Activated naive CD8-positive, alpha-beta T cell (primary cell): ENCODE data around the gene ATXN2.
A peak's percentile ranks its signal among the peaks of the same experiment; 100 is the strongest.
"Not testable (repeated sequence)": the region's sequence is repeated elsewhere in the genome, so short reads cannot be mapped to it uniquely, and the experiment has no call there.

ENCODE experiments used
- H3K27ac Mint-ChIP-seq: one replicate; pipeline ENCODE4 v1.8.0; 2021; ENCODE audit warnings: mixed read lengths
- H3K27me3 Mint-ChIP-seq: one replicate; pipeline ENCODE4 v1.8.0; 2021; ENCODE audit warnings: mixed read lengths
- H3K36me3 Mint-ChIP-seq: one replicate; pipeline ENCODE4 v1.8.0; 2021; ENCODE audit warnings: mixed read lengths
- H3K4me1 Mint-ChIP-seq: one replicate; pipeline ENCODE4 v1.8.0; 2021; ENCODE audit warnings: low read depth, mixed read lengths
- H3K4me3 Mint-ChIP-seq: one replicate; pipeline ENCODE4 v1.8.0; 2021; ENCODE audit warnings: mild to moderate bottlenecking, mixed read lengths
- H3K9me3 Mint-ChIP-seq: one replicate; pipeline ENCODE4 v1.8.0; 2021; ENCODE audit warnings: low read depth, mixed read lengths

Gene ATXN2

GRCh38 chr12:111507258-111507657 is 91.9 kb downstream of the ATXN2 start:
- peaks cover 17% of the 10 kb centered on the region for H3K36me3 Mint-ChIP-seq
- not testable (repeated sequence) for H3K27ac Mint-ChIP-seq, H3K4me1 Mint-ChIP-seq, H3K27me3 Mint-ChIP-seq, H3K4me3 Mint-ChIP-seq, H3K9me3 Mint-ChIP-seq

GRCh38 chr12:111506260-111506659 is 92.9 kb downstream of the ATXN2 start:
- Mint-ChIP-seq H3K36me3 (peaks cover 17% of the 10 kb centered on the region), H3K4me3 (no peak overlapping the region), H3K27ac (no peak overlapping the region)

GRCh38 chr12:111505601-111506036 is 93.5 kb downstream of the ATXN2 start:
- Mint-ChIP-seq H3K27me3 (no peaks in the 10 kb centered on the region), H3K4me1 (peaks cover 10% of the 10 kb centered on the region), H3K9me3 (no peaks in the 10 kb centered on the region), H3K36me3 (peaks cover 21% of the 10 kb centered on the region), H3K27ac (no peak overlapping the region), H3K4me3 (no peak overlapping the region)

More at GRCh38 chr12:111506260-111506659, 92.9 kb downstream of the ATXN2 start:
- Mint-ChIP-seq H3K4me1 (peaks cover 10% of the 10 kb centered on the region), H3K9me3 (no peaks in the 10 kb centered on the region), H3K27me3 (no peaks in the 10 kb centered on the region)

DNA sequence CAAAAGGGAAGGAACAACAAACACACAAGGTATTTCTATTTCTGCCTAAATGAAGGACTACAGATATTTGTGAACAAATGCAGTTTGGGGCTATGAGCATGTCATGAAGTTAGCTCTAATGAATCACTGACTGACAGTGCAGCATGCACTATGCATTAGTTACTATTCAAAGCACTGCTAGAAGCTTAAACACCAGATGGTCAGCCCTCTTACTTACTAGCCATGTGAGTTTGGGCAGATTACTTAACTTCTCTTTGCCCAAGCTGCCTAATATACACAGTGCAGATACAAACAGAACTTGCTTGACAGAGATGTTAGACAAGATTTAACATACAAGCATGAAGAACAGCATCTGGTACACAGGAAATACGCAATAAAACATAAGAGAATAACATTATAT is 96.0 kb downstream of the ATXN2 start:
- H3K4me3 Mint-ChIP-seq: no peak overlapping the region
- H3K27me3 Mint-ChIP-seq: no peaks in the 10 kb centered on the region
- no peak overlapping the region for H3K27ac Mint-ChIP-seq
- H3K4me1 Mint-ChIP-seq: peaks cover 10% of the 10 kb centered on the region
- H3K9me3 Mint-ChIP-seq: no peaks in the 10 kb centered on the region
- H3K36me3 Mint-ChIP-seq: peaks cover 28% of the 10 kb centered on the region

- Mint-ChIP-seq H3K9me3 (no peaks in the 10 kb centered on the region), H3K27ac (no peak overlapping the region)
These were observed 104.4 kb downstream of the ATXN2 start for GRCh38 chr12:111494676-111495075.

GRCh38 chr12:111492979-111493378 is 106.1 kb downstream of the ATXN2 start:
- H3K4me1 Mint-ChIP-seq, H3K27ac Mint-ChIP-seq, H3K9me3 Mint-ChIP-seq, H3K4me3 Mint-ChIP-seq, H3K27me3 Mint-ChIP-seq: not testable (repeated sequence)
- peaks cover 12% of the 10 kb centered on the region for H3K36me3 Mint-ChIP-seq

More at GRCh38 chr12:111494676-111495075, 104.4 kb downstream of the ATXN2 start:
- Mint-ChIP-seq H3K36me3 (peaks cover 16% of the 10 kb centered on the region), H3K4me1 (no peaks in the 10 kb centered on the region), H3K27me3 (no peaks in the 10 kb centered on the region), H3K4me3 (no peak overlapping the region)

GRCh38 chr12:111488798-111489197 is 110.3 kb downstream of the ATXN2 start:
- Mint-ChIP-seq H3K4me1 (no peaks in the 10 kb centered on the region), H3K9me3 (no peaks in the 10 kb centered on the region), H3K4me3 (no peak overlapping the region), H3K27ac (no peak overlapping the region), H3K36me3 (peaks cover 12% of the 10 kb centered on the region), H3K27me3 (no peaks in the 10 kb centered on the region)

DNA sequence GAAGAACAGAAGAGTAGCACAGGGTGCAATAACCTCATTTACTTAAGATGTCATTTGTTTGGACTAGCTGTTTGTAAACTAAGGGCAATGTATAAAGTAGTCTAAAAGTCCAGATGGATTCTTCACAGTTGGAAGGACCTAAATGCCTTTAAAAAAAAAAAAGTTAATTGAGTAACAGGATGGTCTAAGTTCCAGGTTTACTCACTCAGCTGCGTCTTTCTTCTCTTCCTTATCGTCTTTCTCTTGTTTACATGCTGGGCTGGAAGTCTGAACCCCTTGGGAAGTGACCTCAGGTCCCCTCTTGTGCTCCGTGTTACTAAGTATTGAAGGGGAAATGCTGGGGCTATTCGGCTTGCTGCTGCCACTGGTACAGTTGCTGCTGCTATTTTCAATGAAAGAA is 110.8 kb downstream of the ATXN2 start:
- Mint-ChIP-seq H3K4me1 (no peaks in the 10 kb centered on the region), H3K27ac (no peak overlapping the region), H3K4me3 (no peak overlapping the region), H3K36me3 (peaks cover 12% of the 10 kb centered on the region), H3K9me3 (no peaks in the 10 kb centered on the region), H3K27me3 (no peaks in the 10 kb centered on the region)

DNA sequence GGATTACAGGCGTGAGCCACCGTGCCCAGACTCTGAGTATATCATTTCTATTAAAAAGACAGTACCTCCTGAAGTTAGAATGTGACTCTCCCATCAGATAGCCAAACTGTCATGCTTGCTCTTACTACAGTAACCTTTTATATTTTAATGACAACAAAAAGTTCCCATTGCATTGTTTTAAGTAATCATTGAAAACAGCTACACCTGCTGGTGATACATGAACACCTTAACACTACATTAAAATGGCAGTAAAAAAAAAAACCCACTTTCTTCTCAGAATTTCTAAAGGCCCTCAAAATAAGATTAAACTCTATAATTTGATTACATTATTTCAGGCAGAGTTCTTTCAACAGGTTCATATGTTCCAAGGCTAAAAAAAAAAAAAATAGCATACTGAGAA is 116.7 kb downstream of the ATXN2 start:
- Mint-ChIP-seq H3K9me3 (no peaks in the 10 kb centered on the region), H3K36me3 (peaks cover 7% of the 10 kb centered on the region), H3K4me1 (no peaks in the 10 kb centered on the region), H3K27me3 (no peaks in the 10 kb centered on the region), H3K4me3 (no peak overlapping the region), H3K27ac (no peak overlapping the region)

- H3K36me3 Mint-ChIP-seq: peaks cover 10% of the 10 kb centered on the region
- H3K27ac Mint-ChIP-seq: no peak overlapping the region
- peaks cover 4% of the 10 kb centered on the region for H3K4me1 Mint-ChIP-seq
- H3K9me3 Mint-ChIP-seq: no peaks in the 10 kb centered on the region
- H3K27me3 Mint-ChIP-seq: no peaks in the 10 kb centered on the region
- no peak overlapping the region for H3K4me3 Mint-ChIP-seq
These were observed 127.9 kb downstream of the ATXN2 start for GRCh38 chr12:111471236-111471635.

DNA sequence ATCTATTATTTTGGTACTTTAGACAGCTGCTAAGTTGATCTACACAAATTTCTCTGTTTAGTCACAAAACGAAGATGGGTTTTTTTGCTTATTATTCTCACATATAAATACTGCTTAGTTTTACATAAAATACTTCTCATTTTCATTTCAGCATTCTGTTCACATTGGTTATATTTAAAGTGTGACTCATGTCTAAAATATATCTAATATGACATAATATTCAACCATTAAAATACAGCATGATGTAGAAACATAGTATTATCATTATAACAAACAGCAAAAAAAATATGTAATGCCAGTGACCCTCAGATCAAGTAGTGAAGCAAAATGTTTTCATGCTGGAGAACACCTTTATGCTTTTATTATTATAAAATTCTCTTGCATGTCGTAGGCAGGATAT is 129.7 kb downstream of the ATXN2 start:
- Mint-ChIP-seq H3K27me3 (no peaks in the 10 kb centered on the region), H3K27ac (no peak overlapping the region), H3K4me3 (no peak overlapping the region), H3K9me3 (no peaks in the 10 kb centered on the region), H3K4me1 (peaks cover 4% of the 10 kb centered on the region), H3K36me3 (peaks cover 9% of the 10 kb centered on the region)

DNA sequence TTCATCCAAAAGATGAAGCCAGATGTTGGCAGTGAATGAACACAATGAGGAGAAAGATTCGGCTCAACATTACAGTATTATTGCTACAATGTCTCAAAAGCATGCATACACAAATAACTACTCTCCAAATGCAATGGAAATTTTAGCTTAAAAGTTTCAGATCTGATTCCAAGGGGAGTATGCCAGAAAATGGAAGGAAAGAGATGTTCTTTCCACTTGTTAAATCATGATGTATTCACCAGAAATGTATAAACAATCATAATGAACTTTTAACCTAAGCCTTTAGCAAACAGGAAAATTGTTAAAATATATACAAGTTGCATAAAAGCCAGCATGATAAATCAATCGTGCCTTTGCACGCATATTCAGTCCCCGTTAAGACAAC is 131.3 kb downstream of the ATXN2 start:
- peaks cover 3% of the 10 kb centered on the region for H3K36me3 Mint-ChIP-seq
- H3K27ac Mint-ChIP-seq: no peak overlapping the region
- no peak overlapping the region for H3K4me3 Mint-ChIP-seq
- peaks cover 2% of the 10 kb centered on the region for H3K4me1 Mint-ChIP-seq
- H3K9me3 Mint-ChIP-seq: no peaks in the 10 kb centered on the region
- no peaks in the 10 kb centered on the region for H3K27me3 Mint-ChIP-seq

- peak overlapping the region; percentile 22 for H3K27ac Mint-ChIP-seq
- H3K9me3 Mint-ChIP-seq: no peaks in the 10 kb centered on the region
- peaks cover 2% of the 10 kb centered on the region for H3K4me1 Mint-ChIP-seq
- no peak overlapping the region for H3K4me3 Mint-ChIP-seq
- peaks cover 3% of the 10 kb centered on the region for H3K36me3 Mint-ChIP-seq
- H3K27me3 Mint-ChIP-seq: no peaks in the 10 kb centered on the region
These were observed 131.8 kb downstream of the ATXN2 start for GRCh38 chr12:111467092-111467856.

- H3K27ac Mint-ChIP-seq: no peak overlapping the region
These were observed 136.8 kb downstream of the ATXN2 start for GRCh38 chr12:111462210-111462769.

DNA sequence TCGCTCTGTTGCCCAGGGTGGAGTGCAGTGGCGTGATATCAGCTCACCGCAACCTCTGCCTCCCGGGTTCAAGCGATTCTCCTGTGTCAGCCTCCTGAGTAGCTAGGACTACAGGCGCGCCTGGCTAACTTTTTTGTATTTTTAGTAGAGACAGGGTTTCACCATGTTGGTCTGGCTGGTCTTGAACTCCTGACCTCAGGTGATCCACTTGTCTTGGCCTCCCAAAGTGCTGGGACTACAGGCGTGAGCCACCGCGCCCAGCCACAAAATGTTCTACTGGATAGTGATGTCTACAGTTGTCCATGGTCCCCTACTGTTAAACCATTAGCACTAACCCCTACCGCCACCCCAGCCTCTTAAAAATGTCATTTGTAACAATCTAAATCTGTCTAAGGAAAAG is 139.0 kb downstream of the ATXN2 start:
- not testable (repeated sequence) for H3K27me3 Mint-ChIP-seq, H3K9me3 Mint-ChIP-seq, H3K27ac Mint-ChIP-seq, H3K36me3 Mint-ChIP-seq, H3K4me3 Mint-ChIP-seq, H3K4me1 Mint-ChIP-seq

More at GRCh38 chr12:111462210-111462769, 136.8 kb downstream of the ATXN2 start:
- Mint-ChIP-seq H3K27me3 (no peaks in the 10 kb centered on the region), H3K9me3 (no peaks in the 10 kb centered on the region), H3K4me3 (no peak overlapping the region), H3K36me3 (no peaks in the 10 kb centered on the region), H3K4me1 (no peaks in the 10 kb centered on the region)
